PC-9 (cell line): ENCODE measurements around the gene TMEM217.

Experiments used
- EZH2 ChIP-seq: fragments of 200-600 bp; sonication (generic); IDR thresholded peaks from 2 replicates; pipeline ENCODE4 v1.8.0; 2017; ENCODE audit warnings: antibody characterized with exemption, low read depth
- TF ChIP-seq, protein P1 (sequence below): fragments of 200-600 bp; sonication (generic); conservative IDR thresholded peaks from 2 replicates; pipeline ENCODE4 v1.6.1; 2017; ENCODE audit warnings: mixed run types, antibody characterized with exemption, mild to moderate bottlenecking, moderate library complexity

- TF ChIP-seq, protein P1, sequence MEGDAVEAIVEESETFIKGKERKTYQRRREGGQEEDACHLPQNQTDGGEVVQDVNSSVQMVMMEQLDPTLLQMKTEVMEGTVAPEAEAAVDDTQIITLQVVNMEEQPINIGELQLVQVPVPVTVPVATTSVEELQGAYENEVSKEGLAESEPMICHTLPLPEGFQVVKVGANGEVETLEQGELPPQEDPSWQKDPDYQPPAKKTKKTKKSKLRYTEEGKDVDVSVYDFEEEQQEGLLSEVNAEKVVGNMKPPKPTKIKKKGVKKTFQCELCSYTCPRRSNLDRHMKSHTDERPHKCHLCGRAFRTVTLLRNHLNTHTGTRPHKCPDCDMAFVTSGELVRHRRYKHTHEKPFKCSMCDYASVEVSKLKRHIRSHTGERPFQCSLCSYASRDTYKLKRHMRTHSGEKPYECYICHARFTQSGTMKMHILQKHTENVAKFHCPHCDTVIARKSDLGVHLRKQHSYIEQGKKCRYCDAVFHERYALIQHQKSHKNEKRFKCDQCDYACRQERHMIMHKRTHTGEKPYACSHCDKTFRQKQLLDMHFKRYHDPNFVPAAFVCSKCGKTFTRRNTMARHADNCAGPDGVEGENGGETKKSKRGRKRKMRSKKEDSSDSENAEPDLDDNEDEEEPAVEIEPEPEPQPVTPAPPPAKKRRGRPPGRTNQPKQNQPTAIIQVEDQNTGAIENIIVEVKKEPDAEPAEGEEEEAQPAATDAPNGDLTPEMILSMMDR = no peak
- TF ChIP-seq EZH2 = no peak
Measured at GRCh38 chr6:37187321-37188022, 70.5 kb downstream of the TMEM217 start.
